Stromal cell of bone marrow (primary cell): ENCODE results near the gene HK3.

Source experiments
- DNase-seq: peaks from one replicate; pipeline ENCODE4 v3.0.0-alpha.2; 2012; ENCODE audit warnings: low read depth

Gene HK3

DNA sequence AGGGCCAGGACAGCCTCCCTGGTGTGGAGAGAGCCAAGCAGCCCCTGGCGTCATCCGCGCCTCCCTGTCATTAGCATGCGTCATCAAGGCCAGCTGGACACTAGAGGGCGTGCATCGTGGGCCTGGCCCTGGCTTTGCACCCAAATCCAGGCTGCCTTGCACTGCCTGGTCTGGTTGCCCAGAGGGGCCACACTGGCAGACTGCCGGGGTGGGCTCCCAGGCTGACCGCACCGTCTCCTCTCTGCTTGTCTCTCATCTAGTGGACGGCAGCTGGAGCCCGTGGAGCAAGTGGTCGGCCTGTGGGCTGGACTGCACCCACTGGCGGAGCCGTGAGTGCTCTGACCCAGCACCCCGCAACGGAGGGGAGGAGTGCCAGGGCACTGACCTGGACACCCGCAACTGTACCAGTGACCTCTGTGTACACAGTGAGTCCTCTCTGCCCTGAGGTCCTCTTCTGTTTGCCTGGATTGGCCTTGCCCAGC, 29.0 kb downstream of the HK3 start:
- DNase-seq: peak; percentile 13

DNA sequence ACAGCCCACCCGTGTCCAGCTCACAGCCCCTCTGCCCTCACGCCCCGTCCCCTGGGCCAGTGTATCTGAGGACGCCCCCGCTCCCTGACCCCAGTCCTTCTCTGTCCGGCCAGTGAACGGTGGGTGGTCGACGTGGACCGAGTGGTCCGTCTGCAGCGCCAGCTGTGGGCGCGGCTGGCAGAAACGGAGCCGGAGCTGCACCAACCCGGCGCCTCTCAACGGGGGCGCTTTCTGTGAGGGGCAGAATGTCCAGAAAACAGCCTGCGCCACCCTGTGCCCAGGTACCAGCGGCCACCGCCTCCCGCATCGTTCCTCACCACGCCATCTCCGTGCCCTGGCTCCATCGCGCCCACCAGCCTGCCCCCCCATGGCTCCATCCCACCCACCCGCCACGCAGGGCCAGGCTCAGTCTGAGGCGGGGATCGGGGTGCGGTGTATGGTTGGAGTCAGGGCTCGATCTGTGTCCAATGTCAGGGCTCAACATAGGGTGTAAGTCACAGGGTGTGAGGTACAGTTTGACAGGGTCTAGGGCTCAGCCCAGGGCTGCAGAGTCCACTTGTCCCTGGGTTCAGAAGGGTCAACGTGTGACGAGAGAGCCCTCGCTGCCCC, 29.5 kb downstream of the HK3 start:
- DNase-seq: no peak

DNA sequence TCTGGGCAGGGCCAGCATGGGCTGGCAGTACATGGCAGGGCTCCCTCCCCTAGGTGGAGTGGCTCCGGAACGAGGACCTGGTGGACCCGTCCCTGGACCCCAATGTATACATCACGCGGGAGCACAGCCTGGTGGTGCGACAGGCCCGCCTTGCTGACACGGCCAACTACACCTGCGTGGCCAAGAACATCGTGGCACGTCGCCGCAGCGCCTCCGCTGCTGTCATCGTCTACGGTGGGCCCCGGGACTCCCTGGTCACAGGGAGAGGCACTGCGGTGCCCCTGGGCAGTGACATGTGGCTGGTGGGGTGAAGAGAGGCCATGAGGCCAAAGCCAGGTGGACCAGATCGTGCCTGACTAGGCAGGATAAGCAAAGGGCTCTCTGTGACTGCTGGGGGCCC, 30.4 kb downstream of the HK3 start:
- no peak for DNase-seq

DNA sequence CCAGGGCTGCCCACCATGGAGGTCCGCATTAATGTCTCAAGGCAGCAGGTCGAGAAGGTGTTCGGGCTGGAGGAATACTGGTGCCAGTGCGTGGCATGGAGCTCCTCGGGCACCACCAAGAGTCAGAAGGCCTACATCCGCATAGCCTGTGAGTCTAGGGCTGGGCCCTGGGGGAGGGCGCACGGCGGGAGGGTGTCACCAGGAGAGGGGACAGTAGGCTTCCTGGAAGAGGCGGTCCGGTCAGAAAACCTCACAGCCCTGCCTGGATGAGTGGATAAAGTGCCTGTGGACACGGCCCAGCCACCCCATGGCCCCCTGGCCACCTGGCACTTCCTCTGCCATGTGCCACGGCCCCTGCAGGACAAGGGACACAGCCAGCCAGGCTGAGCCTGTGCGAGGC, 31.0 kb downstream of the HK3 start:
- DNase-seq: no peak

DNA sequence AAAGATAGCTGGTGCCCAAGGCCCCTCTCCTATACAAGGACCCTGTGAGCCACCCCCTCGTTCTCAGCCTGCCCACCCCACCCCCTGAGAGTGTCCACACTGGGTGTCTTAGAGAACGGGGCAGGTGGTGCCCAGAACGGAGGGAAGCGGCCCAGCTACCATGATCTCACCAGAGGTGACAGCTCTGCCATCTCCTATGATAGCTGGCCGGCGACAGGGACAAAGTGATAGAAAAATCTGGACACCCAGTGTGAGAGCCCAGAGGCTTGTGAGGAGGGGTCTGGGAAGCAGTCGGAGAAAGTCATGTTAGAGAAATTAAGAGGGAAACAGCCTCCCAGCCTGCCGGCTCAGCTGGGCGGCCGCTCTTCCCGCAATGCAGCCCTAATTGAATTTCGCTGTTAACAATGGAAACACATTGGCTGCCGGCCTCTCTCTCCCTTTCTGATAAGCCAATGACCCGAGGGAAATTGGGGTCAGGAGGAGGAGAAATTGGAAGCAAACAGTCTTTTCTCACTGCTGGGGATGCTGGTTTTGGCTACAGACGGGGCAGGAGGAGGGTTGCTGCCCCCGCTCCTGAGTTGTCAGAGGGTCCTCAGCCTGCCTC, 32.3 kb downstream of the HK3 start:
- DNase-seq: no peak

DNA sequence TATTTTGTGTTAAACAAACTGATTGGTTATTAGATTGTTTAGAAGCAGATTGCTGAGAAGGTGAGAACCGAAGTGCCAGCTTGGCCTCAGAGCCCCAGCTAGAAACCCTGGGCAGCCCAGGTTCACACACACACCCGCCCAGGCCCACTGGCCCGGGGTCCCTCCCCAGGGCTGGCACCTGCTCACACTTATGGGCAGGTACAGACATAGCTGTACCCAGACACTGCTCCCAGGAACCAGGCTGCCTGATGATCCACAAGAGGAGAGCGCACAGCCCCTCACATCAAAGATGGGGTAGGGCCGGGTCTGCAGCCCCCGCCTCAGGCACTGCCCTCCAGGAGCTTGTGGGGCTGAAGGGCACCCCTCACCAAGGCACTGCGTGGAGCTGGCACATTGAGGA, 33.2 kb downstream of the HK3 start:
- DNase-seq: no peak

DNA sequence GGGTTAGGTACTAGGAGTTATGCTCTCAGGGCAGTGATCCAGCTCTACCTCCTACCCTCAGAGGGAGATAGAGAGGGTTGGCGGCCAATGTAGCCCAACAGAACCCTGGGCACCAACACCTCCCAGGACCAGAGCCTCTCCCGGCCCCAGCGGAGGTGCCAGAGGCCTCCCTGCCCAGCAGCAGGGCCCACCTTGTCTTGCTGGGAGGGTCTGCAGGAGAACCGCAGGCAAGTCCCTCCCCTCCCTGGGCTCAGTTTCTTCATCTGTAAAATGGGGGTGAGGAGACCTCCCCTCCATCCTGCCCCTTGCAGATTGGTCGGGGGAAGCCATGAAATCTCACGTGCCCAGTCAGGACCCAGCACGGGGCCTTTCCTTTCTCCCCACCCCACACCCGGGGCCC, 34.4 kb downstream of the HK3 start:
- no peak for DNase-seq

DNA sequence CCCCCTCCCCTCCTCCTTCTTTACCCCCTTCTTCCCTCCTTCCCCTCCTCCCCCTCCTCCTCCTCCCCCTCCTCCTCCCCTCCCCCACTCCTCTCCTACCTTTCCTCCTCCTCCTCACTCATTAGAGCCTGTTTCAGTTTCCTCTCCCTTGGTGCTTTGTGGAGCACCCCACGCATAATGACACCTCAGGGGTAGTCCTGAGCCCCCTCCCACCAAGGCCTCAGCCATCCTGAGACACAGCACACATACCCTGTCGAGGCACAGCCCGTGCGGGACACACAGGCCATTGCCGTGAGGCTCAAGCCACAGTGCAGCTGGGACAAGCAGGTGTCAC, 35.4 kb downstream of the HK3 start:
- DNase-seq: no peak

DNA sequence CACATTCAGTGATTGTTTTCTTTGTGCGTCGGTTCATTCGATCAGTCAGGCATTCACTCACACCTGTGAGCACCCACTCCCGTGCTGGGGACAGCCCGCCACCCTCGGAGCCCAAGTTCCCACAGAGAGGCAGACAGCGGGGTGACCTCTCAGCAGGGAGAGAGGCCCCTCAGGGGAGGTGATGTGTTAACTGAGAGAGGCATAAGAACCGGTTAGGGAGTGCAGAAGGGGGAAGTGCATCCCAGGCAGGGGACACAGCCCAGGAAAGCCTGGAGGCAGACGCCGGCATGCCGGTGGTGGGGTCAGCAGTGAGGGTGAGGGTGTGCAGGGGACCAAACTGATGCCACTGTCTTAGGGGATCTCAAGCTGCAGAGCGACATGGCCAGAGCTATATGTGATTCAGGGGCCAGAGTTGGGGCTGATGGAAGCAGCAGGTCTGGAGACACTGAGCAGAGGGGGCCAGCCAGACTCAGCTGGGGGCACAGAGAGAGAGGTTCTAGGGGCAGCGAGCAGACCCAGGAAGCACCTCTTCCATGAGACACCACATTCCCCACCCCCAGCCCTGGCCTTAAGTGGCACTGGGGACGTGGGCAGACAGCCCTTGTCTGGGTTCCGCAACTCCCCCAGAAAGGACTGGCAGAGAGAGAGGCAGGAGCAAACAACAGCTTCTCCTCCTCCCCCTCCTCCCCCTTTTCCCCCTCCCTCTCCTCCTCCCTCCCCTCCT, 35.9 kb downstream of the HK3 start:
- no peak for DNase-seq

DNA sequence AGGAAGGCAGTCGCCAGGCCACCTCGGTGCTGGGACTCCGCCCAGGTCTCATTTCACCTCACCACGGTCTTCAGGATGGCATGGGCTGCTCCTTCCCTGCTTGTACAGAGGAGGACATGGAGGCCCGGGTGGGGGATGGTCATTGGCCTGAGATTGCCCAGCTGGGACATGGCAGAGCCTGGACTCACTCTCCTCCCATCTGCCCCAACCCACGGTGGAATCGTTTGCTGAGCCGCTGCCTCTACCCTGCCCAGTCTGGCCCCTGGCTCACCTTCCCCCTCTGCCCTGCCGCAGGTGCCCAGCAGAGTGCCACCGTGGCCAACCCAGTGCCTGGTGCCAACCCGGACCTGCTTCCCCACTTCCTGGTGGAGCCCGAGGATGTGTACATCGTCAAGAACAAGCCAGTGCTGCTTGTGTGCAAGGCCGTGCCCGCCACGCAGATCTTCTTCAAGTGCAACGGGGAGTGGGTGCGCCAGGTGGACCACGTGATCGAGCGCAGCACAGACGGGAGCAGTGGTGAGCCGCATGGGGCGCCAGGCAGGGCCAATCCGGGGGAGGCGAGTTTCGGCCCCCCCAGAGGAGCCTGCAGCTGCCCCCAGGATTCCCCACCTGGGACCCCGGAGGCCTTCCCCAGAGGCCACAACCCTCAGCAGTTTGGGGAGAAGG, 36.7 kb downstream of the HK3 start:
- no peak for DNase-seq

DNA sequence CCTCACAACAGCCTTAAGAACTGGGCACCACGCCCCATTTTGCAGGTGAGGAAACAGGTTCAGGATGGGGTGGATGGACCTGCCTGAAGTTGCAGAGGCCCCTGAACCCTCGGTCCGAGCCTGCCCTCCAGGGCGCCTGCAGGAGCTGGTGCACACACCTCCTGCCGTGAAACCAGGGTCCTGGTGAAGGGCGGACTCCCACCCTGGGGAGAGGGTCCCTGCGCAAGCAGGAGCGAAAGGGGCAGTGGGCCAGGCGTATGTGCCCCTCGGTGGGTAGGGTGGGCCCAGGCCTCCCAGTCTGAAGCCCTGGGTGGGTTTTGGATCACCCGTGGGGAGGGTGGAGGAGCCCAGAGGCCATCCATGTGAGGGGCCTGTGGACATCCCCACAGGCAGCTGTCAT, 37.9 kb downstream of the HK3 start:
- no peak for DNase-seq

DNA sequence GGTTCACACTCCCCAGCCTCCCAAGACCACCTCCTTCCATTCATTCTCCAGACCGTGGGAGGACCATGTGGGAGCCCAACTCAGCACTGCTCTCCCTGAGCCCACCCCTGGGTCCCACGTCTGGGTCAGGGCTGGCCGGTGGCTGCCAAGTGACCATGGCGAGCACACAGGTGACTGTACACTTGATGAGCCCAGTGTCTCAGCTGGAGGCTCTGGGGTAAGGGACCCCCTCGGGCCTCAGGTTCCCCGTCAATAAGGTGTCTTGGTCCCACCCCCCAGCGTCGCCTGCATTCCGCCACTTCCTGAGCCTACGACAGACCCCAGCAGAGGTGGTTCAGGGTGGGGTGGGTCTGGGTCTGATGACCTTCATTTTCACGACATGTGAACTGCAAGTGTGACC, 38.8 kb downstream of the HK3 start:
- no peak for DNase-seq

DNA sequence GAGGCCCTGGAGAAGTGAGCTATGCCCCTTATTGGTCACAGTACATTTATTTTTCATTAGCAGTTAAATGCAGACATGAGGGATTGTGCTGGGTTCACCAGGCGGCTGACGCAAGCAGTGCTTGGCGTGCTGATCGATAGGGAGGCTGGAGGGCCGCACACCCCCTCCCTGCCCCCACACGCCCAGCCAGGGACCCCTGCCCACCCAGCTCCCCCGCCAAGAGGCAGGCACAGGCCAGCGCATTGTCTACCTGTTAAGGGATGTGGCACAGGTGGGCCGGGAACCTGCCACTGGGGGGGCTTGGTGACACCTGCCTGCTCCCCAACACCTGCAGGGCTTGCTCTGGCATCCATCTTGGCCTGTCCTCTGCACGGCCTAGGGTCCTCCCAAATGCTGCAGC, 39.2 kb downstream of the HK3 start:
- DNase-seq: no peak

DNA sequence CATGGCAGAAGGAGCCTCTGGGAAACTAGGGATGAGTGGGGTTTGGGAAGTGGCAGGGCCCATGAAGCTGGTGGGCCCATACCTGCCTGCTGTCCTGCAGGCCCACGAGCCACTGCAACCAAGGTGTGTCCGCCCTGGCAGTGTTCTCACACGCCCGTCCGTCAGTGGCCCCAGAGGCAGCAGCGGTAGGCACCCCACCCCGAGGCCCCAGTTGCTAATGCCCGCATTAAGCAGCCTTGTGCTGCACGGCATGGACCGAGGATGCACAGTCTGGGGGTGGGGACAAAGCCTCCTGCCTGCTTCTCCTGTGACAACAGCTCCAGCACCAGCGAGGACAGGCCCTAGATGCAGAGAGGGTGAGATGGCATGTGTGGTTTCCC, 41.3 kb downstream of the HK3 start:
- no peak for DNase-seq

DNA sequence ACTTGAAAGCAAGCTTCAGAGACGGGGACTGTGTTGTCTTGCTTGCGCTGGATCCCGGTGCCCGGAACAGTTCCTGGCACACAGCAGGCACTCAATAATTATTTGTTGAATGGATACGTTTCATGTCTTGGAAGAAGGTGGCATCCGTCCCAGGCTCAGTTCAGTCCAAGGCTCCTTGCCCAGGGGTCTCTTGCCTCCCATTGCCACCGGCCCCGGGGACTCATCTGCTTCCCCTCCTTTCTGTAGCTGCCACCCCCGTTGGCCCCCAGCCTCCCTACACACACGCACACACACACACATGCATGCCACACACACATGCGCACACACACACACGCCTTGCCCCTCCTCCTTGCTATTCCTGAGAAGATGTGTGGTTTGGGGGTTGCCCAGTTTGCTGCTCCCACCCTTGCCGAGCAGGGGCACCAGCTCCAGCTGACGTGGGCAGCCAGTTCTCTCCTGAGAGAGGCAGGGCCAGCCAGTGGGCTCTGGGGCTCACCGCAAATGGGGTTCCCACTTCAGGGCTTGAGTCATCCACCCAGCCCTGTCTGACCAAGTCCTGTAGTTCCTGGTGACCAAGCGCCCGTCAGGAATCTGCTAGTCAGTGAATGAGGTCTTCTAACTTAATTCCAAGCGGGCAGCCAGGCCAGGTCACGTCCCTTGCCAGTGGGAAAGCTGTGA, 41.8 kb downstream of the HK3 start:
- DNase-seq: no peak

DNA sequence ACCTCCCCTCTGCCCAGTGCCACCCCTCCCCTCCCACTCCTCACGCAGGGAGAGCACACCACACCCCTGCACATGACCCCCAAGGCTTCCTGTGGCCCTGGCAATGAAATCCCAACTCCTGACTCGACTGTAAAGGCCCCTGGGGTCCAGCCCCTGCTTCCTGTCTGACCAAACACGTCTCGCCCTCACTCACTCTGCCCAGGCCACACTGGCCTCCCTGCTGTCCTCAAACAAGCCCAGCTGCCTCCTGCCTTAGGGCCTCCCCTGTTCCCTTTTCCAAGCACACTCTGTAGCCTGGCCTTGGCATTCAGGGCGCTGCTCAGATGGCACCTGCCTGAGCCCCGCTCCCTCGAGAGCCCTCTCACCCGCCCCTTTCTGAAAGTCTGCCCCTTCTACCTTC, 42.4 kb downstream of the HK3 start:
- no peak for DNase-seq

DNA sequence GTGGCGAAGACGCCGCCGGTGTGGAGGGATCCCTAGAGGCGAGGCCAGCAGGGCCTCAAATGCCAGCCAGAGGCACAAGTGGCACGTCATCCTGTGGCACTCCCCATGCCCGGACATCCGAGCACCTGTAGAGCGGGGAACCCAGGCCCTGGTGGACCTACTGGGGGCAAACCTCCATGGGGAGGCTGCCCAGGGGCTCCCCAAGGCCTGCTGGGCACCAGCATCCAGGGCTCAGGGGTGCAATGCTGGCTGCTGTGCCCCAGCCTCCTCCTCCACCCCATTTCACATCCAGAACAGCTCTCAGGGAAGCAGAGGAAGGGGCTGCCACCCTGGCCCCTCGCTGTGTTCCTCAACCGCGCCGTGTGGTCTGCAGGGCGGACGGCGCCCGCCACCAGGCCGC, 43.5 kb downstream of the HK3 start:
- DNase-seq: no peak

DNA sequence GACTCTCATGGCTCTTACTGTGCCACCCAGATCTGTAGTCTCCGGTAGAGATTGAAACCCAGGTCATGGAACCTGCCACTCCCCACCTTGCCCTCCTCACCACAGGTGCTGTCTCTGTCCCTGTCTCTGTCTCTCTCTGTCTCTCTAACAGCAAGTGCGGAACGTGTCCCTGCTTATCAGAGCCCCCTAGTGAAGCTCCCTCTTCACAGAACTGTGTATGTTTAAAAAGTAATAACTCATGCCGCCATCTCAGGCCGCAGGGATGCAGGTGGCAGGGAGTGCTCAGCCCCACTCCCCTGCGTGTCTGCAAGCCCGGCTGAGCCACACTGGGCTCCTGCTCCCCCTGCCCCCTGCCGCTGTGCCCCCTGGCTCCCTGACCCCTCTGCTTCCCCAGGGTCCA, 45.0 kb downstream of the HK3 start:
- DNase-seq: no peak

DNA sequence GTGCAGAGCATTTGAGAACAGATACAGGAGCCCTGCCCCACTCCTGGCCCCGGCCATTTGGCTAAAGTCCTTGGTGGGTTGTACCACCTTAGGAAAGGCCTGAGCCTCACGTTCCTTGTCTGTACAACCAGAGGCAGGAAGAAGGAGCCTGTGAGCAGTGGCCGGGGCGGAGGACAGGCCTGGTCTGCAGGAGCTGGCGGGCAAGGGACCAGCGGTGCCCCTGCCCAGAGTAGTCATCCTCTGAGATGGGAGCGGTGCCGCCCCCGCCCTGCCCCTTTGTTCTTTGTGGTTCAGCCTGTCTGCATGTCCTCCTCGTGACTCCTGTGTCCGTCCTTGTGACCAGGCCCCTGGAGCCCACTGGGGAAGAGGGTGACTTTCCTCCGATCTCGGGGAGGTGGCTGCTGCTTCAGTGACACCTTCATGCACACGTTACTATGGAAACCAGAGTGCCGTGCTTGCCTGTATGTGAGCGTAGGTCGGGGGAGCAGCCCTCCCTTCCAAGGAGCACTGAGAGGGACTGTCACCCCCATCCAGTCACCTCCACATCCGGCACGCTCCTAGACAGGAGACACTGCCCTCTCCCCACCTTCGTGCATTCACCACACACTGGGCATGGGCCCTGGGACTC, 45.9 kb downstream of the HK3 start:
- no peak for DNase-seq

DNA sequence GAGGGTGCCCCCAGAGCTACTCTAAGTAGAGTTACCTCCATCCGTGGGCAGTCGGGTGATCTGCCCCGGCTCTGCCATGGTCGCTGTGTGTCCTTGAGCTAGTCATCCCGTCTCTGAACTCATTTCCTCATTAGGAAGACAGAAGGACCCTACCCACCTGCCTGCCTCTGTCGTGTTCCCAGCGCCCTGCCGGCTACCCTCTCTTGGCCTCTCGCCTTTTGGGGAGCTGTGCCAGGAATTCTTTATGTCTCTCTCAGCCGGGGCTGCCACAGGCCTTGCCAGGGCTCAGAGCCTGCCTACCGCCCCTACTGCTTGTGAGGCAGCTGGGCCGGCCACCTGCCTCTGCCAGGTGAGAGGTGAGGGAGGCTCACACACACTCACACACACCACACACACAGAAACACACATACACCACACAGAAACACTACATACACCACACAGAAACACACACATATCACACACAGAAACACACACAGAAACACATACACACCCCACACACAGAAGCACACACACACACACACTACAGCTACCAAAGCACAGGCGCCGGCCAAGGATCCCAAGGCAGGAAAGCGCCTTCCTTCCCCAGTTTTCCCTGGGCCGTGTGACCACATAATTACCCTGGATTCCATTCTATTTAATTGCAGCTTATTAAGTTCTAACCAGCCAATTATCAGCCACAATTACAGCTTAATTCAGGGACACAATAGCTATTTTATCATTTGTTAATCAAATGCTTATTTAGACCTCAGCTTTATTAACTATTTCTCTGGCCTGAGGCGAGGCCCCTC, 47.1 kb downstream of the HK3 start:
- no peak for DNase-seq

DNA sequence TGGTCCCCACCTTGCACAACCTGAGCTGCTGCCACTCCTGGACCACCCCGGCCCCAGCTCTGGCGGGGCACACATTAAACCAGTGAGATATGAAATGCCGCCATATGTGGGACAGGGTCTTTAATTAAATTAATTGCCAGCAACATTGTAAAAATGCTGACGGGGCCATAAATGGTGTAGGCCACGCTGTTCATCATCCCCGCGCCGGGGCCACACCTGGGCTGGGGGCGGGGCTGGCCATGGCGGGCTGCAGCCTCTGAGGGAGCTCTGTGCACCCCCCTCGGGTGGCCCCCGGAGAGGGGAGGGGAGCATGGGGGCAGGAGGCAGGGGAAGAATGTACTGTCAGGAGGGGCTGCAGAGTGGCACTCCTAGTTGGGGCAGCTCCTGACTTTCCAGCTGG, 47.8 kb downstream of the HK3 start:
- no peak for DNase-seq
